T-cell (primary cell): ENCODE measurements around the gene COL23A1. TPM values are rescaled to one million over a fixed set of nuclear protein-coding genes. Genes with fewer than 3 reads are reported as not detected.

Experiments
- ATAC-seq, 4 experiments: fragments of 200-7000 bp in 3 of 4; fragments of 150-1000 bp in 1 of 4; cut with Tn5 transposase; replicated peaks in 1 of 4; 1 replicate in 3 of 4; 2 replicates in 1 of 4; pipeline ENCODE4 v1.10.0; 2021; ENCODE audit warnings: moderate library complexity in 3 of 4, mild to moderate bottlenecking in 2 of 4, moderate number of reproducible peaks in 1 of 4
- CTCF ChIA-PET, 2 donors: fragments of 300-600 bp; sonication (Branson Sonifier 250); formaldehyde crosslinking; loops; one replicate each; lab custom pipeline; 2022; ENCODE audit warnings: antibody characterized with exemption in 2 of 2; lab: Charles Lee
- POLR2A ChIA-PET, 2 donors: fragments of 300-600 bp; sonication (Branson Sonifier 250); formaldehyde crosslinking; loops; one replicate each; lab custom pipeline; 2022; ENCODE audit warnings: antibody characterized with exemption in 2 of 2; lab: Charles Lee
- DNase-seq, 35 experiments: peaks; one replicate each; pipeline versions ENCODE4 v3.0.0 to v3.0.0-alpha.2; 2013 to 2023
- H3K27ac ChIP-seq: one replicate; pipeline ENCODE4 v1.5.1; 2013; ENCODE audit warnings: low read length
- H3K27me3 ChIP-seq, 2 experiments: replicated peaks in 1 of 2; 1 replicate in 1 of 2; 2 replicates in 1 of 2; pipeline versions ENCODE4 v1.6.1 to v1.7.0; 2013; ENCODE audit warnings: low read length in 1 of 2, mixed read lengths in 1 of 2; ENCODE audit not compliant: control insufficient read depth in 2 of 2, insufficient read depth in 2 of 2; ENCODE audit errors: extremely low read depth in 1 of 2
- H3K36me3 ChIP-seq, 2 donors: 1 replicate in 1 of 2; 2 replicates in 1 of 2; pipeline versions ENCODE4 v1.6.1 to v1.7.0; 2013; ENCODE audit warnings: low read length in 1 of 2; ENCODE audit not compliant: control insufficient read depth in 2 of 2, insufficient read depth in 1 of 2; ENCODE audit errors: extremely low read depth in 1 of 2
- H3K4me1 ChIP-seq, 2 experiments: 1 replicate in 1 of 2; 2 replicates in 1 of 2; pipeline versions ENCODE4 v1.6.1 to v1.7.0; 2013; ENCODE audit warnings: low read length in 2 of 2, mixed read lengths in 1 of 2; ENCODE audit not compliant: insufficient read depth in 2 of 2, control insufficient read depth in 1 of 2; ENCODE audit errors: extremely low read depth in 1 of 2
- H3K4me3 ChIP-seq, 2 donors: 1 replicate in 1 of 2; 2 replicates in 1 of 2; pipeline versions ENCODE4 v1.5.1 to v1.7.0; 2013; ENCODE audit warnings: mild to moderate bottlenecking in 2 of 2, low read length in 1 of 2, moderate library complexity in 1 of 2; ENCODE audit not compliant: control insufficient read depth in 1 of 2; ENCODE audit errors: extremely low read depth in 1 of 2
- H3K9me3 ChIP-seq: 2 replicates; pipeline ENCODE4 v1.7.0; 2013
- H3K27ac Mint-ChIP-seq, 2 donors: one replicate each; pipeline ENCODE4 v1.8.0; 2020 to 2021; ENCODE audit warnings: mild to moderate bottlenecking in 2 of 2, mixed read lengths in 2 of 2
- H3K27me3 Mint-ChIP-seq, 2 donors: one replicate each; pipeline ENCODE4 v1.8.0; 2021 to 2022; ENCODE audit warnings: mixed read lengths in 2 of 2
- H3K36me3 Mint-ChIP-seq: one replicate; pipeline ENCODE4 v1.8.0; 2021; ENCODE audit warnings: mixed read lengths
- H3K4me1 Mint-ChIP-seq, 3 donors: one replicate each; pipeline ENCODE4 v1.8.0; 2020 to 2022; ENCODE audit warnings: mixed read lengths in 3 of 3, mild to moderate bottlenecking in 1 of 3
- H3K4me3 Mint-ChIP-seq, 3 donors: one replicate each; pipeline ENCODE4 v1.8.0; 2020 to 2022; ENCODE audit warnings: mild to moderate bottlenecking in 3 of 3, mixed read lengths in 3 of 3, moderate library complexity in 3 of 3
- H3K9me3 Mint-ChIP-seq, 3 donors: one replicate each; pipeline ENCODE4 v1.8.0; 2020 to 2022; ENCODE audit warnings: mixed read lengths in 3 of 3
- WGBS: methylation state at CpG from one replicate; pipeline ENCODE4 v1.1.5; 2013; ENCODE audit warnings: missing lambda C conversion rate; ENCODE audit not compliant: insufficient coverage; 5-methylcytosine and 5-hydroxymethylcytosine counted together
- total RNA-seq, 35 experiments: library from RNA in 6 of 35; stranded (reverse) in 6 of 35; fragments of 120-200 nt in 1 of 35; gene quantifications; one replicate each; pipeline versions ENCODE4 v1.2.1 to v1.2.4 and lab custom pipeline; 2013 to 2026

COL23A1 gene
- total RNA-seq, 5 donors from 2014 or later (not counting 1 experiment from before 2014, with no cell fraction given): 0.07 to 0.13 TPM; not detected in 3

GRCh38 chr5:178349625-178350353 lies 240.4 kb downstream of the COL23A1 start:
- Histone ChIP-seq H3K4me1 (no peaks in the 10 kb centered on the region), H3K36me3 (no peaks in the 10 kb centered on the region), H3K4me3 (no peak overlapping the region), H3K27me3 (peaks cover 0 to 15% of the 10 kb centered on the region in 2 experiments), H3K27ac (no peak overlapping the region), H3K9me3 (no peaks in the 10 kb centered on the region)
- ATAC-seq: no peak
- POLR2A ChIA-PET: no interaction called here
- 67% methylated on average over 7 of the region's 8 CpGs for WGBS
- H3K27ac Mint-ChIP-seq: no peak overlapping the region
- no peaks in the 10 kb centered on the region for H3K9me3 Mint-ChIP-seq
- no peak for DNase-seq
- peaks cover 4 to 20% of the 10 kb centered on the region in 2 donors for H3K27me3 Mint-ChIP-seq
- no peak overlapping the region for H3K4me3 Mint-ChIP-seq
- no peaks in the 10 kb centered on the region for H3K4me1 Mint-ChIP-seq
- CTCF ChIA-PET: no interaction called here
- H3K36me3 Mint-ChIP-seq: no peaks in the 10 kb centered on the region

- H3K27me3 Mint-ChIP-seq: peaks cover 4 to 18% of the 10 kb centered on the region in 2 donors
- no peaks in the 10 kb centered on the region for H3K4me1 Mint-ChIP-seq
- H3K9me3 Mint-ChIP-seq: no peaks in the 10 kb centered on the region
- no peak overlapping the region for H3K4me3 Mint-ChIP-seq
- peaks cover 0 to 15% of the 10 kb centered on the region in 2 experiments for H3K27me3 ChIP-seq
- ChIA-PET POLR2A (no interaction called here), CTCF (no interaction called here)
- H3K27ac Mint-ChIP-seq: no peak overlapping the region
- H3K36me3 Mint-ChIP-seq: no peaks in the 10 kb centered on the region
- H3K27ac ChIP-seq: no peak overlapping the region
- H3K9me3 ChIP-seq: no peaks in the 10 kb centered on the region
- no peak overlapping the region for H3K4me3 ChIP-seq
- ATAC-seq: no peak
- H3K36me3 ChIP-seq: no peaks in the 10 kb centered on the region
- no peak for DNase-seq
- 83% methylated on average over 6 of the region's 13 CpGs for WGBS
- H3K4me1 ChIP-seq: no peaks in the 10 kb centered on the region
These were observed 241.1 kb downstream of the COL23A1 start for GRCh38 chr5:178349075-178349511.

- ATAC-seq (no peak), DNase-seq (no peak)
- no peak overlapping the region for H3K4me3 Mint-ChIP-seq
- ChIA-PET CTCF (no interaction called here), POLR2A (no interaction called here)
- no peaks in the 10 kb centered on the region for H3K9me3 Mint-ChIP-seq
- H3K4me1 ChIP-seq: no peaks in the 10 kb centered on the region
- no peak overlapping the region for H3K4me3 ChIP-seq
- peaks cover 0 to 14% of the 10 kb centered on the region in 2 experiments for H3K27me3 ChIP-seq
- no peaks in the 10 kb centered on the region for H3K36me3 ChIP-seq
- no peaks in the 10 kb centered on the region for H3K4me1 Mint-ChIP-seq
- H3K27me3 Mint-ChIP-seq: peaks cover 4 to 18% of the 10 kb centered on the region in 2 donors
- H3K27ac Mint-ChIP-seq: no peak overlapping the region
- 85% methylated on average over 10 of the region's 15 CpGs for WGBS
- H3K36me3 Mint-ChIP-seq: no peaks in the 10 kb centered on the region
- H3K27ac ChIP-seq: no peak overlapping the region
- no peaks in the 10 kb centered on the region for H3K9me3 ChIP-seq
These were observed 241.7 kb downstream of the COL23A1 start for GRCh38 chr5:178348356-178349074.

GRCh38 chr5:178347956-178348355 lies 242.2 kb downstream of the COL23A1 start:
- Histone ChIP-seq H3K27ac (no peak overlapping the region), H3K9me3 (no peaks in the 10 kb centered on the region), H3K27me3 (peaks cover 0 to 13% of the 10 kb centered on the region in 2 experiments), H3K4me3 (no peak overlapping the region), H3K36me3 (no peaks in the 10 kb centered on the region), H3K4me1 (no peaks in the 10 kb centered on the region)
- no peak overlapping the region for H3K27ac Mint-ChIP-seq
- ATAC-seq (no peak), DNase-seq (no peak)
- POLR2A ChIA-PET: no interaction called here
- 87% methylated on average over 8 of the region's 11 CpGs for WGBS
- no peaks in the 10 kb centered on the region for H3K4me1 Mint-ChIP-seq
- H3K4me3 Mint-ChIP-seq: no peak overlapping the region
- CTCF ChIA-PET: no interaction called here
- peaks cover 3 to 19% of the 10 kb centered on the region in 2 donors for H3K27me3 Mint-ChIP-seq
- H3K9me3 Mint-ChIP-seq: no peaks in the 10 kb centered on the region
- no peaks in the 10 kb centered on the region for H3K36me3 Mint-ChIP-seq

- ChIA-PET POLR2A (no interaction called here), CTCF (no interaction called here)
- H3K4me3 ChIP-seq: no peak overlapping the region
- Mint-ChIP-seq H3K27ac (no peak overlapping the region), H3K36me3 (no peaks in the 10 kb centered on the region), H3K27me3 (peaks cover 0 to 22% of the 10 kb centered on the region in 2 donors), H3K4me3 (no peak overlapping the region), H3K4me1 (no peaks in the 10 kb centered on the region), H3K9me3 (no peaks in the 10 kb centered on the region)
- 91% methylated on average over 14 of the region's 20 CpGs for WGBS
- ATAC-seq (no peak), DNase-seq (no peak)
- no peaks in the 10 kb centered on the region for H3K9me3 ChIP-seq
- no peaks in the 10 kb centered on the region for H3K4me1 ChIP-seq
- H3K36me3 ChIP-seq: no peaks in the 10 kb centered on the region
- H3K27me3 ChIP-seq: peaks cover 0 to 18% of the 10 kb centered on the region in 2 experiments
- no peak overlapping the region for H3K27ac ChIP-seq
These were observed 243.4 kb downstream of the COL23A1 start for GRCh38 chr5:178346607-178347334.

- peaks cover 7 to 10% of the 10 kb centered on the region in 2 donors for H3K27me3 Mint-ChIP-seq
- 60% methylated on average over 1 of the region's 6 CpGs for WGBS
These were observed 246.9 kb downstream of the COL23A1 start for GRCh38 chr5:178343306-178343705.

More at GRCh38 chr5:178343306-178343705, 246.9 kb downstream of the COL23A1 start:
- Histone ChIP-seq H3K27me3 (peaks cover 0 to 21% of the 10 kb centered on the region in 2 experiments), H3K36me3 (no peaks in the 10 kb centered on the region), H3K27ac (no peak overlapping the region), H3K4me3 (no peak overlapping the region), H3K4me1 (no peaks in the 10 kb centered on the region), H3K9me3 (no peaks in the 10 kb centered on the region)
- DNase-seq (no peak), ATAC-seq (no peak)
- no peaks in the 10 kb centered on the region for H3K36me3 Mint-ChIP-seq
- H3K4me3 Mint-ChIP-seq: no peak overlapping the region
- POLR2A ChIA-PET: no interaction called here
- CTCF ChIA-PET: no interaction called here
- H3K4me1 Mint-ChIP-seq: no peaks in the 10 kb centered on the region
- H3K27ac Mint-ChIP-seq: no peak overlapping the region
- H3K9me3 Mint-ChIP-seq: no peaks in the 10 kb centered on the region
